Measurements from ENCODE around the gene PTPN7.
"Not testable (repeated sequence)": the region's sequence is repeated elsewhere in the genome, so short reads cannot be mapped to it uniquely, and the experiment has no call there.

Gene PTPN7

GRCh38 chr1:202167708-202168415 is 7.5 kb upstream of the PTPN7 start:
- no peak overlapping the region for H3K27ac ChIP-seq
- TF ChIP-seq ZFX (IDR thresholded peaks at IDR 0.05) (no peak), CTCF (conservative IDR thresholded peaks at IDR 0.05) (no peak)

GRCh38 chr1:202167054-202167453 is 6.7 kb upstream of the PTPN7 start:
- not testable (repeated sequence) for H3K27ac ChIP-seq

- no peak overlapping the region for H3K27ac ChIP-seq
- no peak for TF ChIP-seq CTCF (conservative IDR thresholded peaks at IDR 0.05)
Observed at GRCh38 chr1:202165942-202166843, 5.8 kb upstream of the PTPN7 start.

GRCh38 chr1:202165267-202165941 is 5.0 kb upstream of the PTPN7 start:
- no peak for TF ChIP-seq ZFX (IDR thresholded peaks at IDR 0.05)
- TF ChIP-seq CTCF (conservative IDR thresholded peaks at IDR 0.05) = no peak
- no peak overlapping the region for H3K27ac ChIP-seq

GRCh38 chr1:202164271-202165037 is 4.1 kb upstream of the PTPN7 start:
- no peak overlapping the region for H3K27ac ChIP-seq
- TF ChIP-seq CTCF (conservative IDR thresholded peaks at IDR 0.05) (no peak), ZFX (IDR thresholded peaks at IDR 0.05) (no peak)

- TF ChIP-seq CTCF (conservative IDR thresholded peaks at IDR 0.05) (no peak), ZFX (IDR thresholded peaks at IDR 0.05) (no peak)
- H3K27ac ChIP-seq = no peak overlapping the region
Observed at GRCh38 chr1:202163281-202164270, 3.2 kb upstream of the PTPN7 start.

Data from C4-2B (cell line).